Measurements from ENCODE around the gene CNKSR1. TPM values are rescaled to one million over a fixed set of nuclear protein-coding genes. Genes with fewer than 3 reads are reported as not detected.

Gene CNKSR1
- total and polyA plus RNA-seq, 4 donors, result 1.5 to 4.9 (median 2.0) TPM

- Histone ChIP-seq H3K36me3 (ENCODE audit: control insufficient read depth in 1 of 2, insufficient read depth in 2 of 2, low read length in 1 of 2) (no peaks in the 10 kb centered on the region), H3K4me3 (ENCODE audit: low read length in 2 of 2) (no peak overlapping the region), H3K9me3 (ENCODE audit: control insufficient read depth, low read length) (no peaks in the 10 kb centered on the region), H3K27ac (ENCODE audit: low read depth in 1 of 2, low read length in 2 of 2) (no peak overlapping the region), H3K27me3 (ENCODE audit: control insufficient read depth in 1 of 2, insufficient read depth in 2 of 2, low read length in 1 of 2) (no peaks in the 10 kb centered on the region), H3K4me1 (ENCODE audit: control insufficient read depth in 1 of 2, insufficient read depth in 2 of 2, low read length in 2 of 2) (no peaks in the 10 kb centered on the region)
- peak; percentile 86 to 88 for DNase-seq
- 25 to 27% methylated on average over 19 of the region's 19 CpGs for WGBS, 2 donors
- peak; percentile 80 for ATAC-seq (ENCODE audit: low FRiP score)
- intact Hi-C loops (cut with DNase I), result loop anchor here (2.0 to 5.0 kb wide), 2 partner anchors 40 to 108 kb away; no protein-coding TSS in a partner anchor
Measured at GRCh38 chr1:26145041-26145959, 32.0 kb upstream of the CNKSR1 start.

- H3K36me3 ChIP-seq (ENCODE audit: control insufficient read depth in 1 of 2, insufficient read depth in 2 of 2, low read length in 1 of 2), result no peaks in the 10 kb centered on the region
- no peaks in the 10 kb centered on the region for H3K4me1 ChIP-seq (ENCODE audit: control insufficient read depth in 1 of 2, insufficient read depth in 2 of 2, low read length in 2 of 2)
- H3K4me3 ChIP-seq (ENCODE audit: low read length in 2 of 2), result no peak overlapping the region
- no peaks in the 10 kb centered on the region for H3K9me3 ChIP-seq (ENCODE audit: control insufficient read depth, low read length)
- intact Hi-C loops (cut with DNase I), result loop anchor here (2.0 to 5.0 kb wide), 2 partner anchors 41 to 109 kb away; no protein-coding TSS in a partner anchor
- DNase-seq (no peak), ATAC-seq (ENCODE audit: low FRiP score) (no peak)
- H3K27ac ChIP-seq (ENCODE audit: low read depth in 1 of 2, low read length in 2 of 2), result no peak overlapping the region
- H3K27me3 ChIP-seq (ENCODE audit: control insufficient read depth in 1 of 2, insufficient read depth in 2 of 2, low read length in 1 of 2), result no peaks in the 10 kb centered on the region
- 30 to 40% methylated on average over 6 of the region's 6 CpGs for WGBS, 2 donors
Measured at GRCh38 chr1:26145960-26146294, 31.4 kb upstream of the CNKSR1 start.

GRCh38 chr1:26148887-26149286, 28.4 kb upstream of the CNKSR1 start:
- DNase-seq (no peak), ATAC-seq (ENCODE audit: low FRiP score) (no peak)
- intact Hi-C loops (cut with DNase I), result loop anchor here (5.0 kb wide), 1 partner anchor 112 kb away; no protein-coding TSS in a partner anchor
- H3K36me3 ChIP-seq (ENCODE audit: control insufficient read depth in 1 of 2, insufficient read depth in 2 of 2, low read length in 1 of 2), result no peaks in the 10 kb centered on the region
- no peaks in the 10 kb centered on the region for H3K27me3 ChIP-seq (ENCODE audit: control insufficient read depth in 1 of 2, insufficient read depth in 2 of 2, low read length in 1 of 2)
- no peak overlapping the region for H3K4me3 ChIP-seq (ENCODE audit: low read length in 2 of 2)
- H3K9me3 ChIP-seq (ENCODE audit: control insufficient read depth, low read length), result no peaks in the 10 kb centered on the region
- no peaks in the 10 kb centered on the region for H3K4me1 ChIP-seq (ENCODE audit: control insufficient read depth in 1 of 2, insufficient read depth in 2 of 2, low read length in 2 of 2)
- H3K27ac ChIP-seq (ENCODE audit: low read depth in 1 of 2, low read length in 2 of 2), result no peak overlapping the region

GRCh38 chr1:26153966-26154532, 23.2 kb upstream of the CNKSR1 start:
- 44 to 54% methylated on average over 5 of the region's 5 CpGs for WGBS, 2 donors
- ATAC-seq (ENCODE audit: low FRiP score) (no peak), DNase-seq (peak in 1 of 2 donors; percentile 12)

DNA sequence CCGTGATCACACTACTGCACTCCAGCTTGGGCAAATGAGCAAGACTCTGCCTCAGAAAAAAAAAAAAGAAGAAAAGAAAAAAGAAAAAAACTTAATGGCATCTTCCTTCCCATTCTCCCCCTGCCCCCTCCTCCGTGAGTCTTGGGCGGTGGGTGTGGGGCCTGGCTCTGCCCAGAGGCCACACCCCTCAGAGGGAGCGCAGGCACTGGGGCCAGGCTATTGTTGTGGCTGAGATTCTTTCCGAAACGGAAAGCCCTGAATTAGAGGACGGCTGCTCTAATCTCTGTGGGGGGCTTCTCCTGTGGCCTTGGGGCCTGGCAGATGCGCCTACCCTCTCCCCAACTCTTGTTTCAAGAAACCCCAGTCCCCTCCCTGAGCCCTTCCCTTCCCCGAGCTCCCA, 22.5 kb upstream of the CNKSR1 start:
- Histone ChIP-seq H3K36me3 (ENCODE audit: control insufficient read depth in 1 of 2, insufficient read depth in 2 of 2, low read length in 1 of 2) (no peaks in the 10 kb centered on the region), H3K9me3 (ENCODE audit: control insufficient read depth, low read length) (no peaks in the 10 kb centered on the region), H3K27ac (ENCODE audit: low read depth in 1 of 2, low read length in 2 of 2) (no peak overlapping the region), H3K4me1 (ENCODE audit: control insufficient read depth in 1 of 2, insufficient read depth in 2 of 2, low read length in 2 of 2) (no peaks in the 10 kb centered on the region), H3K27me3 (ENCODE audit: control insufficient read depth in 1 of 2, insufficient read depth in 2 of 2, low read length in 1 of 2) (no peaks in the 10 kb centered on the region), H3K4me3 (ENCODE audit: low read length in 2 of 2) (no peak overlapping the region)
- WGBS, 2 donors, result 55 to 66% methylated on average over 9 of the region's 9 CpGs
- DNase-seq, result peak in 1 of 2 donors; percentile 21
- intact Hi-C loops (cut with DNase I), result no loop called here
- no peak for ATAC-seq (ENCODE audit: low FRiP score)

More at GRCh38 chr1:26153966-26154532, 23.2 kb upstream of the CNKSR1 start:
- intact Hi-C loops (cut with DNase I), result no loop called here
- no peaks in the 10 kb centered on the region for H3K4me1 ChIP-seq (ENCODE audit: control insufficient read depth in 1 of 2, insufficient read depth in 2 of 2, low read length in 2 of 2)
- H3K27me3 ChIP-seq (ENCODE audit: control insufficient read depth in 1 of 2, insufficient read depth in 2 of 2, low read length in 1 of 2), result no peaks in the 10 kb centered on the region
- H3K36me3 ChIP-seq (ENCODE audit: control insufficient read depth in 1 of 2, insufficient read depth in 2 of 2, low read length in 1 of 2), result no peaks in the 10 kb centered on the region
- no peaks in the 10 kb centered on the region for H3K9me3 ChIP-seq (ENCODE audit: control insufficient read depth, low read length)
- no peak overlapping the region for H3K27ac ChIP-seq (ENCODE audit: low read depth in 1 of 2, low read length in 2 of 2)
- no peak overlapping the region for H3K4me3 ChIP-seq (ENCODE audit: low read length in 2 of 2)

DNA sequence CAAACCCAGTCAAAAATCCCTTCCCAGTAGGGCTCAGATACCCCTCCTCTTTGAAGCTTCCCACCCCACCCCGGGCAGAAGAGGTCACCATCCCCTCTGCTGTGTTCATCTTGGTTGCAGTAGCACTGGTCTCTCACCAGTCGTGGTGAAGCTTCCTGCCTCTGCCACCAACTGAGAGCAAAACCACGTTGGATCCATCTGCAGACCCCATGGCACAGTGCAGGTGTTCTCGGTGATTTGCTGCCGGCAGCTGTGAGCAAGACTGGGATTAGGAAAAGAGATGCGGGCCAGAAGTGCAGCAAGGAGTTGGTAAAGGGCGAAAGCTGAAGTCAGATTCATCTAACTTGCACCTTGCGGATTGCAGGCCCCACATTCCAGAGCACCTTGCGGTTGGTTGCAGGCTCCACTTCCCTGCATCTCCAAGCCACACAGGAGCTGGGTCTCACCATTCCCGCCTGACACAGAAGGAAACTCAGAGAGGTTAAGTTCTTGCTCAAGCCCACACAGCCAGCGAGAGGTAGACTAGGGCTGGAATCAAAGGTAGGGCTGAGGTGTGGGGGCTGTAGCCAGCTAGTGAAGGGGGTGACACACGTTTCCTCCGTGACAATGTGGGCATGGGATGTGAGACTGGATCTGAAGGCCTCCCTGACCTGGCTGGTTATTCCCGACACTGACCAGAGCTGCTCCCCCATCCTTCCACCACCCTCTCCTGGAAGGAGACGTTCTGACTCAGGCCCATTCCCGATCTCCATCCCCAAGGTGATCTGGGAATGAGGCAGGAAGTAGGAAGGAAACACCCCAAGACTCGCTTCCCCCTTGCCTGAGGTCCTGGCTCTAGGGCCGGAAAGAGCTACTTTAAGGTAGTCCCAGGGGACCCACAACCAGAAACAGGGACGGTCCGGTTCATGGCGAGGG, 21.7 kb upstream of the CNKSR1 start:
- intact Hi-C loops (cut with DNase I), result no loop called here
- ATAC-seq (ENCODE audit: low FRiP score) (peak; percentile 42), DNase-seq (peak in 1 of 2 donors; percentile 34)
- no peaks in the 10 kb centered on the region for H3K27me3 ChIP-seq (ENCODE audit: control insufficient read depth in 1 of 2, insufficient read depth in 2 of 2, low read length in 1 of 2)
- WGBS, 2 donors, result 73 to 76% methylated on average over 21 of the region's 21 CpGs
- H3K36me3 ChIP-seq (ENCODE audit: control insufficient read depth in 1 of 2, insufficient read depth in 2 of 2, low read length in 1 of 2), result no peaks in the 10 kb centered on the region
- no peak overlapping the region for H3K27ac ChIP-seq (ENCODE audit: low read depth in 1 of 2, low read length in 2 of 2)
- H3K9me3 ChIP-seq (ENCODE audit: control insufficient read depth, low read length), result no peaks in the 10 kb centered on the region
- H3K4me3 ChIP-seq (ENCODE audit: low read length in 2 of 2), result no peak overlapping the region
- no peaks in the 10 kb centered on the region for H3K4me1 ChIP-seq (ENCODE audit: control insufficient read depth in 1 of 2, insufficient read depth in 2 of 2, low read length in 2 of 2)

DNA sequence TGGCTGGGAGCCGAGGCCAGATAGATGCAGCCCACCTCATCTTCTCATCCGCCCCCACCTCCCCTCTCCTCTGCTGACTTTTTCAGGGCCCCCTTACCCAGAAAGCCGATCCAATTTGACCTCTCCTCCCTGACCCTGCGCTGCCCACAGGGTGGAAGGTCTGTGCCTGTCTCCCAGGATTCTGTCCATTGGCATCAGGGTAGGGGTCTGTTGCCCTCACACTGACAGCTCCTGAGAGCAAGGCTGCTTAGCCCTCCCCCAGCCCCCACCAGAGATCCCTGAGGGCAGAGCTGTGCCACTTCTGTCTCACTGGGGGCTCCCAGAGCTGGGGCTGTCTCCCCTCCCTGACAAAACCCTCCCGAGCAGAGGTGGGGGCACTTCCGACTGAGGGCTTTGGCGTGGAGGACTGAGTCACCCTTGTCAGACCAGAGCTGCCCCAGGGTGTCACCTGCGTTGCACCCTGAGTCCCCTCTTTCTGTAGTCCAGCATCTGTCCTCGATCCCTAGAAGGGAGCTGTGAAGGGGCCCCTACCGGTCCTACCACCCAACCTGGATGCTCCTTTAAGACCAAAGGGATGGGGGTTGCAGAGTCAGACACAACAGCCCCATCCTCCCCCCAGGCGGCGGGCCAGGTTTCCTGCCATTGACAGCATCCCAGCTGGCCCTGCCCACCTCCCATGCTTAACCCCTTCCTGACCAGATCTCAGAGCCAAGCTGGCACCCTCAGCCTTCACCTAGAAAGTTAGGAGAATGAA, 20.8 kb upstream of the CNKSR1 start:
- H3K4me1 ChIP-seq (ENCODE audit: control insufficient read depth in 1 of 2, insufficient read depth in 2 of 2, low read length in 2 of 2), result no peaks in the 10 kb centered on the region
- ATAC-seq (ENCODE audit: low FRiP score), result peak; percentile 4
- H3K27me3 ChIP-seq (ENCODE audit: control insufficient read depth in 1 of 2, insufficient read depth in 2 of 2, low read length in 1 of 2), result no peaks in the 10 kb centered on the region
- peak in 1 of 2 donors; percentile 36 for DNase-seq
- H3K9me3 ChIP-seq (ENCODE audit: control insufficient read depth, low read length), result no peaks in the 10 kb centered on the region
- intact Hi-C loops (cut with DNase I), result no loop called here
- no peaks in the 10 kb centered on the region for H3K36me3 ChIP-seq (ENCODE audit: control insufficient read depth in 1 of 2, insufficient read depth in 2 of 2, low read length in 1 of 2)
- H3K4me3 ChIP-seq (ENCODE audit: low read length in 2 of 2), result no peak overlapping the region
- WGBS, 2 donors, result 29 to 36% methylated on average over 12 of the region's 12 CpGs
- no peak overlapping the region for H3K27ac ChIP-seq (ENCODE audit: low read depth in 1 of 2, low read length in 2 of 2)

All from aorta (tissue), 5 donors.